ENCODE data around the gene CRTC2.
"Not testable (repeated sequence)": the region's sequence is repeated elsewhere in the genome, so short reads cannot be mapped to it uniquely, and the experiment has no call there.

CRTC2 gene

DNA sequence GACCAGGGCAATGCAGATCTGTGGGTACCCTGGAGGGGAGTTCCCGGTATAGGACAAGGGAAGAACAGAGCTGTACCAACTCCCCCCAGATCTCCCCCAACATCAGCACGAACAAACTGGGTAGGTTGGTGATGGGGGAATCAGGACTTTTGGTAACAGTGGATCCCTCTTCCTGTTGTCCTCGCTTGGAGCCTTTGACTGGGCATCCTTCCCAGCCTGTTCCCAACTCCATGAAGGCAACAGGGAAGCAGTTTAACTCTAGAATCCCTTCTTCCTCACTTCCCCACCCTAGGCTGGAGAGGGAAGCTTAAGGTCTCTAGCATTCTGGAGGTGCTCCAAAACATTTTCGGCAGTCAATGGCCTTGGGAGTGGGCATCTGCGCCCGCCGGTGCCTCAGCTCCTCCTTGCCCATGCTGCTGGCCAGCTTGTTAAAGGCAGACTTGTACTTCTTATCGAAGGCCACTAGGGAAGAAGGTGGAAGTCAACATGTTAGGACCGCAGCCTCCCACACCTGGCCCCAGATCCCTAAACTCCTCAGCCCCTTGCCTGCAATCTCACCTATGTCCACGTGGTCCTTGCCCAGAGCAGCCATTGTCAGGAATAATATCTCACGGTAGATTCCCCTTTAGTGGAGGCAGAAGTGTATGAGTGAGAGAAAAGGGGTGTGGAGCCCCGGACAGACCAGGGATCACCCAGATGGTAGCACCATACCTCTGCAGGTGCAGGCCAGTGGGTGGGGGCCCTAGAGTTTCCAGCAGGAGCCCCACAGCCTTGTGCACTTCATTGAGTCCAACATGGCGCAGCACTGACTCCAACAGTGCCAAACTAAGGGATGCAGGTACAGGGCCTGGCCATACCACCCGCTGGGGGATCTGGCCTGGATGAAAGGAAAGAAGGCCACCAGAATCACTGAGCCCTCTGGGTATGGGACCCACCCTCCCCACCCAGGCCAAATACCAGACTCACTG, 28.1 kb downstream of the CRTC2 start:
- in situ Hi-C loops (cut with HindIII; ENCODE audit: low sequenced_read_pairs), result no loop called here

GRCh38 chr1:153929426-153929825, 29.0 kb downstream of the CRTC2 start:
- in situ Hi-C loops (cut with HindIII; ENCODE audit: low sequenced_read_pairs), result no loop called here

DNA sequence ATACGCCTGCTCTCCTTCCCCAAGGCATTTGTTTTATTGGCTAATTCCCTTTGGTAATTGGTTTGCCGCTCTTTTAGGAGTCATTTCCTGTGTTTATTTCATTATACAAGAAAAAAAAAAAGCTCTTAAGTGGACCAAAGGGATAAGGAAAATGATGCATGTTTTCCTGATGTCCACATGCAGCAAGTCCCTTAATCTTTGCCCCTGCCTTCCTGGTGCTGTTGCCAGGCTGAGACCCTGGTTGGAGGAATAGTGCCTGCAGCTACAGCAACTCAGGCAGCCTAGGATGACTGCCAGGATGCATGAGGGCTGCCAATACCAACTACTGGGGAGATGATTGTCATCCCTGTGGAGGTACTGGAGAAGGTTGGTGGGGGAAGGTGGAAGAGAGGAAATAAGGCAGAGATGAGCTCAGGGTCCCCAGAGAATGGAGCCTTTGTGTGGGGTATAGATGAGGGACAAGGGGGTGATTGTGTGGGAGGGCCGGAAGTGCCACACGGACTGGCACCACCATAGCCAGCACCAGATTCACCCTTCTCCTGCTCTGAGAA, 29.5 kb downstream of the CRTC2 start:
- in situ Hi-C loops (cut with HindIII; ENCODE audit: low sequenced_read_pairs), result no loop called here

GRCh38 chr1:153928245-153928644, 30.2 kb downstream of the CRTC2 start:
- in situ Hi-C loops (cut with HindIII; ENCODE audit: low sequenced_read_pairs), result no loop called here

DNA sequence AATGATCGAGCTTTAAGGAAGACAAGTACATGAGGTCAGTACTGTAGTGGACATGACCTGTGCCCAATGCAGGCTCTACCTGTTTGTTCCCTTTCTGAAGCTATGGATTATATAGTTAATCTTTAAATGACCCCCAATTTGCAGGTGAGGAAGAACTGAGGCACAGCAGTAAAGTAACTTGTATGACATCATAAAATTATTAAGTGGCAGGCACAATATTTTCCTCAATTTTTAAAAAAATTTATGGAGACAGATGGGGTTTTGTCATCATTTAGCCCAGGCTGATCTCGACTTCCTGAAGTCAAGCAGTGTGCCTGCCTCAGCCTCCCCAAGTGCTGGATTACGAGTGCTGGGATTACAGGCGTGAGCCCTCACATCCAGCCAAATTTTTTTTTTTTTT, 32.0 kb downstream of the CRTC2 start:
- in situ Hi-C loops (cut with HindIII; ENCODE audit: low sequenced_read_pairs), result no loop called here

DNA sequence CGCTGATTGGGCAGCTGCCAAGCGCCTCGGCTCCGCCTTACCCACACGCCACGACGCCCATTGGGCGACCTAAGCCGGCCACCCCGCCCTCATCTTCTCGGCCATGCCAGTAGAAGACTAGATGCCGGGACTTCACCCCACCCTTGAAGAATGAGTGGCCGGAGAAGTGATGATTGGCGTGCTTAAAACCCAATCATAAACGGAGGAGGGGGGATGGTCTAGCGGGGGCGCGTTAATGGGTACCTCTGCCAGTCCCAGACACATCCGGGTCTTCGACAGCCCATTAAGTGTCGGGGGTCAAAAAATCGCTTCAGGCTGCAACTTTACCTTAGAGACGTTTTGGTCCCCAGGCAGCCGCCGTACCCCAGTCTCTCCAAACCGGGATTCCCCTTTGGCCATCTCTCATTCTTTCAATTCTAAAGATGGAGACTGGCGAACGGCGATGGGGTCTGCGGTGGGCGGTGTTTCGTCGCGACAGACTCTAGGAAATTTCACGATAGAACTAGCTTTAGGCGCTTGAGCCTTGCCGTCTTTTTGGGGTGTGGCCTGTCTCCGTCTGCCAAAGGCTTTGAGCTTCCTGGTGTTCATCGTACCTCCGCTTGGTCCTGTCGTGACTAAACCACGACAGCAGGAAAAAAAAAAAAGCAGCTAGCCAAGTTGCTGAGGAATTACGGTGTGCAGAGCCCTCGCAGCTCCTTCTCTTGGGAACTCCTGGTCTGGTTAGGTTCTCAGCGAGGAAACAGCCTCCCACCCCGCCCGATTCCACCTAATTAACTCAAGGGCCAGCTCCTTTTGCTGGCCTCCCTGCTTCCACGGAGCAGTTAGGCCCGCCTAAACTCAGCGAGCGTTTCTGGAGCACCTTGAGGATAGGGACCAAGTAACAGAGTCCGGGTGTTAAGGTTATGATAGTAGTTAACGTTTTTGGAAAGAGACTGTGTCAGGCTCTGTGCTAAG, 35.2 kb downstream of the CRTC2 start, which contains the start of gene GATAD2B:
Gene GATAD2B (minus strand): TSS at position 1 of the 954 bp plus-strand sequence. CDS start 94,625 bp downstream, outside the sequence.
- in situ Hi-C loops (cut with HindIII; ENCODE audit: low sequenced_read_pairs), result no loop called here

DNA sequence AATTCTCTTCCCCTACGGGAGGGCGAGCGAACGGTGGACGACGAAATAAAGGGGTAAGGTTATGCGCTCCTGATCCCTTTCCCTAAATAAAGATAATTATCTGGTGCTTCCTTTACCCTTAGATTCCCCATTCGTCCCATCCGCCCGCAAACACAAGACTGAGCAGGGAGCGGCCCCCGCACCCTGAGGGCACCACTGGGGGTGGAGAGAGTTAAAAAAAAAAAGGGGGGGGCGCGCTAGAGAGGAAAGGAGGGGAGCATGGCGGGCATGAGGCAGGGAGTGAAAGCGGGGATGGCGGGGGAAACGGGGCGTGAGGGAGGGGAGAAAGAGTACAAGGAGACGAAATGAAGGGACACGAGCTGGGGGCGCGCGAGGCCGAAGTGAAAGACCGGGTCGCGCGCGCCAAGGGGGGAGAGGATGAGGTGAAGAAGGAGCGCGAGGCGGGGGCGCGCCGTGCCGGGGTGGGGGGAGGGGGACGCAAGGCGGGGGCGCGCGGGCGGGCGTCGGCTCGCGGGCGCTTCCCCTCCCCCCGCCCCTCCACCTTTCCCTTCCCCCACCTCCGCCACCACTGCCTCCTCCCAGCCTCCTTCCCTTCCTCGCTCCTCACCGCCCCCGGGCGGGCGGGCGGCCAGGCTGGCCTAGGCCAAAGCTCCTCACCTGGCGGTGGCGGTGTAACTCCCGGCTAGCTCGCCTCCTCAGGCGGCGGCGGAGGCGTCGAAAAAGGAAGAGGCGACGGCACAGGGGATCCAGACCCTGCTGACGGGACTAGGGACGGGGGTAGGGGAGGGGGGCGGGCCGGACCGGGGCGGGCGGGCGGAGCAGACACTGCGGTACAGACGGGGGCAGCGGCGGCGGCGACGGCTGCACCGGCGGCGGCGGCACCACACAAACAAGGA, 36.1 kb downstream of the CRTC2 start:
- in situ Hi-C loops (cut with HindIII; ENCODE audit: low sequenced_read_pairs), result no loop called here

DNA sequence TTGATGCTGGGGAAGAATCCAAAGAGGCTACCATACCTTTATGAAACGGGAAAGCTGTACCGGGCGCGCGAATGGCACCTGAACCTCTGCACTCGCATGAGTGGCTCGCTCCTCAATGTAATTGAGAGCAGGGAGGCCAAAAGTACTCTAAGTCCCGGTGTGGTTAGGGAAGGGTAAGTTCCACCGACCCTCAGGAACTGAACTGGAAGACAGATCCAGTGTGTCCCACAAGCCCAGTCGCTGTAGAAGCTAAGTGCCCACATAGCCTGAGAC, 36.7 kb downstream of the CRTC2 start:
- in situ Hi-C loops (cut with HindIII; ENCODE audit: low sequenced_read_pairs), result no loop called here

DNA sequence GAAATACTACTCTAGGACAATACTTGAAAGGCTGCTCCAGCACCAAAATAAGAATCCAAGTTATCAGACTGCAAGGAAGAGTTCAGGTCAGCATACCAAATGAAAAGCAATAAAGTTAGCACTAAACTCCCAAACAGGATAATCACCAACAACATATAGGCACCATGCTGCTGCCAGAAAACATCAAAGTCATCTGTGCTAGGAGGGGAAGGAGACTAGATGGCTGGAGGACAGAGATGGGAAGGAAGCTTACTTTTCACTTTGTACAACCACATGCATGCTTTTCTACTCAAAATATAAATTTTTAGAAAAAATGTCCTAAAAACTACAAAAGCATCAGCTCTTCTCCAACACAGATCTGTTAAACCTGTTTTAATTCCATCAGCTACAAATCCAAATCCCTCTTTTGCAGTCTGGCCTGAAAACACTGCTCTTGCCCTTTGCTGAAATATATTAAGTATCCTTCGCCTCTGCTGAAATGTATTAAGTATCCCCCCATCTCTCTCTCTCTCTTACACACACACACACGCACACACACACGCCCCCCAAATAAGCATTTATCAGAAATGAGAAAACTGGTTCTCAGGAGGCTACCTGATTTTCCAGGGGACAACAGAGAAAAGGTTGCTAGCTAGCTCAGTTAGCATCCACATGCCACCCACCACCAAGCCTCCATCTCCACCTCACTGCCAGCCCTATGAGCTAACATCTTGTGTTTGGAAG, 37.2 kb downstream of the CRTC2 start:
- in situ Hi-C loops (cut with HindIII; ENCODE audit: low sequenced_read_pairs), result no loop called here

GRCh38 chr1:153919876-153920852, 38.2 kb downstream of the CRTC2 start:
- in situ Hi-C loops (cut with HindIII; ENCODE audit: low sequenced_read_pairs), result no loop called here

DNA sequence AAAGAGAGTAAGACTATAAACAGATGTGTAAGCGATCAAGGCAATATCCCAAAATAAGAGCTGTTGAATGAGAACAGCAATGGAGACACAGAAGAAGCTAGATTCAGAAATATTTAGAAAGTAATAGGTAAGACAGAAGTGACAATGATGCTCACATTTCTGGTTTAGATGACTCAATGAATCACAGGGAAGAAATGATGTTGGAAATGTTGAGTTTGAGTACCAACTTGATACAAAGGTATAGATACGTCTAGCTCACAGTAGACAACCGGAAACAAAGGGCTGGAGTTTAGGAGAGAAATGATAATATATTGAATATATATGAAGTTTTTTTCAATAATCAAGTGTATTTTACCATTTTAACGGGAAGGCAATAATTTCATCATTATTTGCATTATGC, 42.1 kb downstream of the CRTC2 start:
- in situ Hi-C loops (cut with HindIII; ENCODE audit: low sequenced_read_pairs), result no loop called here

GRCh38 chr1:153912349-153912748, 46.1 kb downstream of the CRTC2 start:
- in situ Hi-C loops (cut with HindIII; ENCODE audit: low sequenced_read_pairs), result no loop called here

DNA sequence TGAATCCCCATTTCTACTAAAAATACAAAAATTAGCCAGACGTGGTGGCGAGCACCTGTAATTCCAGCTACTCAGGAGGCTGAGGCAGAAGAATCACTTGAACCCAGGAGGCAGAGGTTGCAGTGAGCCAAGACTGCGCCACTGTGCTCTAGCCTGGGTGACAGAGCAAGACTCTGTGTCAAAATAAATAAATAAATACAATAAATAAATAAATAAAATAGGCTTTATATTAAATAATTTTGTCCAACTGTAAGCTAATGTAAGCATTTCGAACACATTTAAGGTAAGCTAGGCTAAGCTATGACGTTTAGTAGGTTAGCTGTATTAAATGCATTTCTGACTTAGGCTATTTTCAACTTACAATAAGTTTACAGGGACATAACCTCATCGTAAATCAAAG, 47.9 kb downstream of the CRTC2 start:
- in situ Hi-C loops (cut with HindIII; ENCODE audit: low sequenced_read_pairs), result not testable (repeated sequence)

DNA sequence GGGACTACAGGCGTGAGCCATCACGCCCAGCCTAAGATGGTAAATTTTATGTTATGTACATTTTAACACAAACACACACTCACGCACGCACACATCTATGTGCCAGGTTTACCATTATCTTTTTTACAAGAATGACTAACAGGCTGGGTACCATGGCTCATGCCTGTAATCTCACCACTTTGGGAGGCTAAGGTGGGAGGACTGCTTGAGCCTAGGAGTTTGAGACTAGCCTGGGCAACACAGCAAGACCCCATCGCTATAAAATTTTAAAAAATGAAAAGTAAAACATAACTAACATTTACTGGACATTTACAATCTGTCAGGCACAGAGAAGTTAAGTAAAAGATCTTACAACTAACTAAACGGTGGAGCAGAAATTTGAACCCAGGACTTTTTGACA, 50.3 kb downstream of the CRTC2 start:
- in situ Hi-C loops (cut with HindIII; ENCODE audit: low sequenced_read_pairs), result no loop called here

GRCh38 chr1:153907134-153907533, 51.3 kb downstream of the CRTC2 start:
- in situ Hi-C loops (cut with HindIII; ENCODE audit: low sequenced_read_pairs), result no loop called here

DNA sequence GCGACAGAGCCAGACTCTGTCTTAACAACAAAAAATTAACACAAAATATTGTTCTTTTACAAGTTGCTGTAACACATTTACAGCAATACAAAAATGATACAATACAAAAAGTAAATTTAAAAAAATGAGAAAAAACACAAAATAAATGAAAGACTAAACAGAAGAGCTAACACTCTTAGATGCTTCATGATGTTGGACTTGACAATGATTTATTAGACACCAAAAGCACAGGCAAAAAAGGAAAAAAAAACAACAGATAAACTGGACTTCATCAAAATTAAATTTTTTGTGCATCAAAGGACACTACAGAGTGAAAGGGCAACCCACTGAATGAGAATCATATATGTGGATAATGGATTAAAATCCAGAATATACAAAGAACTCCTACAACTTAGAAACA, 52.0 kb downstream of the CRTC2 start:
- in situ Hi-C loops (cut with HindIII; ENCODE audit: low sequenced_read_pairs), result no loop called here

DNA sequence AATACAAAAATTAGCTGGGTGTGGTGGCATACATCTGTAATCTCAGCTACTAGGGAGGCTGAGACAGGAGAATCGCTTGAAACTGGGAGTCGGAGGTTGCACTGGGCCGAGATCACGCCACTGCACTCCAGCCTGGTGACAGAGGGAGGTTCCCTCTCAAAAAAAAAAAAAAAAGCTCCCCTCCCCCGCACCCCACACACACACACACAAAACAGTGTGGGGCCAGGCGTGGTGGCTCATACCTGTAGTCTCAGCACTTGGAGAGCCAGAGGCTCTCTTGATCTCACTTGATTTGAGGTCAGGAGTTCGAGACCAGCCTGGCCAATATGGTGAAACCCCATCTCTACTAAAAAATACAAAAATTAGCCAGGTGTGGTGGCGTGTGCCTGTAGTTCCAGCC, 52.5 kb downstream of the CRTC2 start:
- in situ Hi-C loops (cut with HindIII; ENCODE audit: low sequenced_read_pairs), result not testable (repeated sequence)

DNA sequence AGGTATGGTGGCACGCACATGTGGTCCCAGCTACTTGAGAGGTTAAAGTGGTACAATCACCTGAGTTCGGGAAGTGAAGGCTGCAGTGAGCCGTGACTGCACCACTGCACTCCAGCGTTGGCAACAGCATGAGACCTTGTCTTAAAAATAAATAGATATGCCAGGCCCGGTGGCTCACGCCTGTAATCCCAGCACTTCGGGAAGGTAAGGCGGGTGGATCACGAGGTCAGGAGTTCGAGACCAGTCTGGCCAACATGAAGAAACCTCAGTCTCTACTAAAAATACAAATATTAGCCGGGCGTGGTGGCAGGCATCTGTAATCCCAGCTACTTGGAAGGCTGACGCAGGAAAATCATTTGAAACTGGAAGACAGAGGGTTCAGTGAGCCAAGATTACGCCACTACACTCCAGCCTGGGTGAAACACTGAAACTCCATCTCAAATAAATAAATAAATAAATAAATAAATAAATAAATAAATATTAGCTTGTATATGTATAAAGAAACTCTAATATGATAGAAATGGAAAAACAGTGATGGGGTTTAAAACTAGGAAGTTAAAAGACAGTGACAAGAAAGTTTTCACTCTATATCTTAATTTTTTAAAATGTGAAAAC, 54.5 kb downstream of the CRTC2 start:
- in situ Hi-C loops (cut with HindIII; ENCODE audit: low sequenced_read_pairs), result no loop called here
